HG03565 (cell line): ENCODE results near the gene HTR2C.
"Not testable (repeated sequence)": the region's sequence is repeated elsewhere in the genome, so short reads cannot be mapped to it uniquely, and the experiment has no call there.

Source experiments
- ATAC-seq: cut with Tn5 transposase; IDR thresholded peaks from one replicate; pipeline ENCODE4 v1.9.1; 2021; ENCODE audit warnings: mild to moderate bottlenecking, moderate library complexity; ENCODE audit not compliant: unreplicated experiment

The HTR2C gene

DNA sequence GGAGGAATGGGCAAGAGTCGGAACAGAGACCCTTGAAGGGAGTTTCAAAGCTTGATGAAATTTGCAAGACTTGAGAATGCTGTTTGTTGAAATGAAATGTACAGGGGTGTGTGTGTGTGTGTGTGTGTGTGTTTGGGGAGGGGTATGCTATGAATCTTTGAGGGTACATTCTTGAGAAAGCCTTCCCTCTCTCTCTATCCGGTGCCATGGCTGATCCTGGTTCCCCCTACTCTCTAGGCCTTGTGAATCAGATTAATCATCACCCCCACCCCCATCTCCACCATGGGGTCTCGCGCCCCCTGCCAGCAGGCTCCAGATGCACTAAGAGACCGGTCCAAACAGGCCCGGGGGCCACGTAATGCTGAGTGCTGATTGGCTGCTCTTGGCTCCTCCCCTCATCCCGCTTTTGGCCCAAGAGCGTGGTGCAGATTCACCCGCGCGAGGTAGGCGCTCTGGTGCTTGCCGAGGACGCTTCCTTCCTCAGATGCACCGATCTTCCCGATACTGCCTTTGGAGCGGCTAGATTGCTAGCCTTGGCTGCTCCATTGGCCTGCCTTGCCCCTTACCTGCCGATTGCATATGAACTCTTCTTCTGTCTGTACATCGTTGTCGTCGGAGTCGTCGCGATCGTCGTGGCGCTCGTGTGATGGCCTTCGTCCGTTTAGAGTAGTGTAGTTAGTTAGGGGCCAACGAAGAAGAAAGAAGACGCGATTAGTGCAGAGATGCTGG is at the start of gene HTR2C:
TSS of gene HTR2C (plus strand) at position 441 of the 729 bp plus-strand sequence. CDS start 142,851 bp downstream, outside the sequence.
- no peak for ATAC-seq

DNA sequence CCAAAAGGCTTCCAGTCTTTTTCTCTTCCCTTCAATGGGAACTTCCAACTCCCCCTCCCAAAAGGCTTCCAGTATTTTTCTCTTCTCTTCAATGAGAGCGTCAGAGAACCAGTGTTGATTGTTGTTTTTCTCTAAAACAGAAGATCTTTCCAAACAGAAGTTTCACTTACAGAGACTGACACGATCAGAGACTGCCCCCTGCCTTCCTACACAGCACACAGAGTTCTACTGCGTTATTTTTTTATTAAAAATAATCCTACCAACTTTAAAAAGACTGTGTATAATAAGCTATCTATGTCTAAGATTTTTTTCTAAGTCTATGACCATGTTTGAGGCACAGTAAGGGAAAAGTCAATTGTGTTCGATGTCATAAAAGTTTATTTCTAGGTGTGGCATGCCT is 3.5 kb upstream of the HTR2C start:
- ATAC-seq = no peak

DNA sequence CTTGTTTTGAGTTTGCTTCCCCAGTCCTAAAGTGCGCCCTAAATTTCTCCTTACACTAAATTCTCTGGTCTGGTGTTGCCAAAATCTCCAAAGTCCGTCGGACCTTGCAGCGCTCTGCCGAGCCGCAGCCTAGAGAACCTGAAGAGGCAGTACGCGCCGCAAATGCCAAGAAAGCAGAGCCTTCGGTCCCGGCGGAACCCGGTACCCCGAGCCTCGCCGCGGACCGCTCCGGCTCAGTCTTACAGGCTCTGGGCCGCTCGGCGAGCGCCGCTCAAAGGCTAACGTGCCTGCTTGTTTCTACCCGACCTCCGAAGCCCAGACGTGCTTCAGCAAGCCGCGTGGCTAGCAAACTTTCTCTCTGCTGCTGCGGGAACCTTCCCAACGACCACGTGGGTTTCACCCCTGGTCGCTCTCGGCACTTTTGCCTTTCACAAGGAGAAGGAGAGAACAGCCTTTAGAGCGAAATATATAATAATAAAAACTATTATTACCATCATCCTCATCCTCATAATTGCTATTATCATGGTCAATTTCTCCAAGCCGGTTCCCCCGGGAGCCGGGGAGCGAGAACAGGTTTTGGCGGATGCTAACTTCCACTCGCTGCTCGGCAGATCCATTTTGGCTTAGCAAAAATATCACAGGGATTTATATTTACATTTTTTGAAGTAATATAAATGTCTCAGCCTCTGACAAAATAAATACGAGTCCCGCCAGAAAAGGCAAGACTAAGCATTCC is 2.2 kb upstream of the HTR2C start:
- ATAC-seq = no peak

DNA sequence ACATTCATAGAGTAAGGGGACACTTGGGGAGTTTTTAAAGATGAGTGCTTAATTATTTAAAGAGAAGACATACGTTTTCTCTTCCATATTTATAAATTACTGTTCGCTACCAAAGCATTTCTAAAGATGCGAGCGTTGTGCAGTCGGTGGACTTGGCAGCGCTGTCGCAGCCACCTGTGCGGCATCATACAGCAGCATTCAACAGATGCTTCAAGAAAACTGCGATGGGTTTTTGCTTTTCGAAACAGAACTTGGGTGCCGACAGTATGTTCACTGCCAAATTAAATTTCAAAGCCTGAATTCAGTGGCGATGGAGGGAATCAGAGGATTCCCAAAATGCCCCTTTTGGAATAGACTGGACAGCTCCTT is 1.6 kb upstream of the HTR2C start:
- no peak for ATAC-seq

- ATAC-seq = no peak
These were observed 1.0 kb upstream of the HTR2C start for GRCh38 chrX:114582698-114583395.

GRCh38 chrX:114584375-114584943 is 573 bp downstream of the HTR2C start:
- ATAC-seq = no peak

DNA sequence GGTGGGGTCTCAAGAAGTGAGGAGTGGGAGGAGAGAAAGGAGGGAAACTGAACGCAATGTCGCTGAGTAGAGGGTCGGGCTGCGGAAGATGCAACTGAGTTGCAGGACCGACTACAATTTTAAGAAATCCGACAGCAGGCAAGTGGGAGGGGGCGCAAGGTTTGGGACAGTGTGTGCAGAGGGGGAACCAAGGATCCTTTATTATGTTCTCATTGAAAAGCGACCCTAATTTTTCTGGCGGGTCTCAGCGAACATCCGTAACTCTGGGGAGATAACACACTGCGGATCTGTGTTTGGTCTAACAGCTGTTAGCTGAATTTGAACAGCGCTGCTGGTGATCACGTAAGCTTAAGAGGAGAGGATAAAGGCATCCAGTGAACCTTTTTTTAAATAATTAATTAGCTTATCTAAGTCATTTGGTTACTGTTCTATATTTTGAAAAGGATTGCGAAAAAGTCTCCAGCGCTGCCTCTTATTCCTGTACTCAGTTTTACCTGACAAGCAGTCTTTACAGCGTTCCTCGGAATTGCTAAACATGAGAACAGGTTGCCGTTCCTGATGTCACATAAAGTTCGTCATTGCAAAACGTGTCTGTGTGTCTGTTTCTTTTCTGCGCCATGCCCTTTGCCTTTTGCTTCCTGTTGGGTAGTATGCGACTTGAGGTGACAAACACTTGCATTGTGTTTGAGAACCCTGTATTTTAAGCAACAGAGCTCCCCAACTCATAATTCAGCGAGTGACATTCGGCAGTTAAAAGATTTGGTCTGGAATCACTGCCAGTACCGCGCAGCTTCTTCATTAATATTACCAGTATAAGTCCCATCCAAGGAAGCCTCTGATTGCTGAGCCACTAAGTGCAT is 1.3 kb downstream of the HTR2C start:
- ATAC-seq = no peak

- ATAC-seq = no peak
These were observed 7.2 kb downstream of the HTR2C start for GRCh38 chrX:114591121-114591520.

GRCh38 chrX:114599305-114599704 is 15.4 kb downstream of the HTR2C start:
- no peak for ATAC-seq

GRCh38 chrX:114599911-114600310 is 16.0 kb downstream of the HTR2C start:
- ATAC-seq = no peak

DNA sequence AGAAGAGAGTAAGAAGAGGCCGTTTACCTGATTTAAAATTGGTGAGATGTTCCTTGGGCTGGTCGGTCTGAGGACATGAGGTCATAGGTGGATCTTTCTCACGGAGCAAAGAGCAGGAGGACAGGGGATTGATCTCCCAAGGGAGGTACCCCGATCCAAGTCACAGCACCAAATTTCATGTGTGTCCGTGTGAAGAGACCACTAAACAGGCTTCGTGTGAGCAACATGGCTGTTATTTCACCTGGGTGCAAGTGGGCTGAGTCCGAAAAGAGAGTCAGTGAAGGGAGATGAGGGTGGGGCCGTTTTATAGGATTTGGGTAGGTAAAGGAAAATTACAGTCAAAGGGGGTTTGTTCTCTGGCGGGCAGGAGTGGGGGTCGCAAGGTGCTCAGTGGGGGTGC is 22.7 kb downstream of the HTR2C start:
- ATAC-seq = not testable (repeated sequence)

- ATAC-seq = peak; percentile 53
These were observed 27.2 kb downstream of the HTR2C start for GRCh38 chrX:114611018-114611619.

- no peak for ATAC-seq
These were observed 31.9 kb downstream of the HTR2C start for GRCh38 chrX:114615765-114616164.

DNA sequence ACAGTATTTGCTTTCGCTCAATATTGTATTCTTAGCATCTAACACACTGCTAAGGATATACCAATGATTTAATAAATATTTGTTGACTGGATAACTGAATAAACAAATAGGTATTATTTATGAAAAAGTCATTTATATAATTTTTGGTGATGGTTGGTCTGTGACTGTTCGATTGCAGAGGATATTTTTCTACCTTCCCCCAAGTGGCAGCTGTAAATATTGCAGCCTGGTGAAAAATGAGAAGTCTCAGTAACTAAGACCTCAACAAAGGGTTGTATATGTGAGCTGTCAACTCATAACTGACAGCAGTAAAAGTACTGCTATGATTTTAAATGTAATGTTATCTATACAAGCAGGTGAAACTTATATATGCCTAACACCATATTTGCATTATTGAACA is 36.0 kb downstream of the HTR2C start:
- peak; percentile 78 for ATAC-seq

- no peak for ATAC-seq
These were observed 42.4 kb downstream of the HTR2C start for GRCh38 chrX:114626323-114626722.

GRCh38 chrX:114635986-114636385 is 52.1 kb downstream of the HTR2C start:
- ATAC-seq = no peak

- no peak for ATAC-seq
These were observed 66.5 kb downstream of the HTR2C start for GRCh38 chrX:114650351-114650750.

DNA sequence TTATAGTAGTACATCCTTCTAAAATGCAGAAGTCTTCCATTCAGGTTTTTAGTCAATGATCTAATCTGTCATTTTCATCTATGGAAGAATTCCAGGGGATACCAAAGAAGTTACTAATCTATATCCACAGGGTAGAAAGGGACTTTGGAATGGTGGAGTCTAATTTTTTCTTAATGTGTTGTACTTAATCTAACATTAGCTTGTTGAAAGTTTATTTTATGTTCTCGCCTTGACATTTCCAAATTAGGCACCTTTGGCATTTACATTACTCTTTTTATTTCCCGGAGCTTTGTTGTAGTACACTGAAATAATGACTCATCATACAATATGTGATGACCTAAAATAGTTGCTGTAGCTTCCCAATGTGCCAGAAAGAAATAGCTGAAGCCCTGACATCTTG is 91.5 kb downstream of the HTR2C start:
- ATAC-seq = no peak

- not testable (repeated sequence) for ATAC-seq
These were observed 116.6 kb downstream of the HTR2C start for GRCh38 chrX:114700533-114700932.

DNA sequence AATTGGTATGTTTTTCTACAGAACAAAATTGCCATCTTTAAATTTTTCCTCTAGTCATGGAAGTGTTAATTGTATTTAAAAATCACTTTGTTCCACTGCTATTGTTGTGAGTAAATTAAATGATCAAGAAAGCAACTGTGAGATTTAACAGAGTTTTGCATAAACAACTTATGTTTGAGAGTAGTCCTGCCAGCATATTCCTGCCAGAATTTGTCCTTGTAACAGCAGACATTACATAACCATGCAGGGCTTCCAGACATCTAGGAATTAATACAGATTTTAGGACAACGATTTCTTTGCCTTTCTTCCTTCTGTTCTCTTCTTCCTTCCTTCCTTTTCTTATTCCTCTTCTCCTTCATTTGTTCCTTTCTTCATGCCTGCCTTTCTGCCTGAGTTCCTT is 125.5 kb downstream of the HTR2C start:
- no peak for ATAC-seq
